ENCODE results near the gene NOL3. TPM values are rescaled to one million over a fixed set of nuclear protein-coding genes. Genes with fewer than 3 reads are reported as not detected.

The NOL3 gene
- total RNA-seq, 1 experiment from 2014 or later = 5.6 TPM

DNA sequence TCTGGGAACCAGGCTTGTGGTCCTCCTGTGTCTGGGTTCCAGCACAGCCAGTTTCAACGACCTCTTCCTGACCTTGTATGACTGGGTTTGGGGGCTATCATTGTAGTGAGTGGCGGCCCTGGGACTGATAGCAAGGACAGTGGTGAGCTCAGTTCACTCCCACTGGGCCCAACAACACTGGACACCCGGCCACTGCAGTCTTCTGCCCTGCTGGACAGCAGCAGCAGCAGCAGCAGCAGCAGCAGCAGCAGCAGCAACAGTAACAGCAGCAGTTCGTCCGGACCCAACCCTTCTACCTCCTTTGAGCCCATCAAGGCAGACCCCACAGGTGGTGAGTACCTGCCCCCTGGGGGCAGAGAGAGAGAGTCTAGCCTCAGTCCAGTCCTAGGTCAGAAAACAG, 25.3 kb downstream of the NOL3 start:
- Histone ChIP-seq H2BK5ac (ENCODE audit: insufficient read length, low read length) (no peak overlapping the region), H3K79me1 (ENCODE audit: insufficient read depth, low read depth, low read length, poor library complexity, severe bottlenecking) (peaks cover 13% of the 10 kb centered on the region), H4K5ac (ENCODE audit: insufficient read length, low read depth, low read length) (no peak overlapping the region), H3T11ph (ENCODE audit: low read length) (no peak overlapping the region), H4K8ac (replicated peaks; ENCODE audit: insufficient read length, low read depth, low read length) (no peak overlapping the region), H2BK120ac (ENCODE audit: low read depth, low read length, poor library complexity, severe bottlenecking) (no peak overlapping the region), H3K23ac (ENCODE audit: insufficient read length, low read depth, low read length) (no peak overlapping the region), H4K20me1 (ENCODE audit: control insufficient read depth, insufficient read depth, insufficient read length) (no peaks in the 10 kb centered on the region), H3K4me2 (ENCODE audit: insufficient read depth, insufficient read length, low read length) (no peak overlapping the region), H3K9me3 (ENCODE audit: control insufficient read depth, low read depth, low read length) (no peaks in the 10 kb centered on the region), H3K18ac (ENCODE audit: insufficient read length, low read depth, low read length) (no peak overlapping the region), H3K4ac (ENCODE audit: low read depth, low read length) (no peak overlapping the region), H2BK12ac (ENCODE audit: insufficient read length, low read depth, low read length) (no peak overlapping the region), H2AFZ (ENCODE audit: low read length) (no peak overlapping the region), H2BK15ac (ENCODE audit: low read depth, low read length) (no peak overlapping the region), H3K4me1 (ENCODE audit: insufficient read depth, low read length) (no peaks in the 10 kb centered on the region), H3K27ac (ENCODE audit: insufficient read length, low read depth, low read length) (no peak overlapping the region), H3K9ac (ENCODE audit: extremely low read depth, insufficient read length, low read length) (no peak overlapping the region), H3K27me3 (ENCODE audit: insufficient read depth, low read length) (no peaks in the 10 kb centered on the region; the same call in 1 of the 2 replicates), H3K79me2 (ENCODE audit: insufficient read depth, low read length) (peaks cover 13% of the 10 kb centered on the region; the same call in 1 of the 2 replicates), H3K23me2 (ENCODE audit: insufficient read length, low read depth, low read length, poor library complexity, severe bottlenecking) (peaks cover 8% of the 10 kb centered on the region), H2BK20ac (ENCODE audit: low read depth, low read length, poor library complexity, severe bottlenecking) (no peak overlapping the region), H3K14ac (ENCODE audit: insufficient read depth, low read length) (no peak overlapping the region), H4K91ac (ENCODE audit: insufficient read length, low read depth, low read length) (no peak overlapping the region), H3K56ac (ENCODE audit: insufficient read length, low read depth, low read length) (no peak overlapping the region), H2AK5ac (ENCODE audit: insufficient read length, low read length) (no peak overlapping the region)
- H3K4me1 Mint-ChIP-seq = peaks cover 22 to 34% of the 10 kb centered on the region in 2 experiments
- no peaks in the 10 kb centered on the region; a peak in 1 of 5 replicates for H3K9me3 Mint-ChIP-seq
- no peak overlapping the region for H3K27ac Mint-ChIP-seq
- no CpG with 5 or more reads among the region's 5 CpGs for WGBS (ENCODE audit: extremely low coverage, insufficient read length, low lambda C conversion rate)
- TF ChIP-seq, protein P1, sequence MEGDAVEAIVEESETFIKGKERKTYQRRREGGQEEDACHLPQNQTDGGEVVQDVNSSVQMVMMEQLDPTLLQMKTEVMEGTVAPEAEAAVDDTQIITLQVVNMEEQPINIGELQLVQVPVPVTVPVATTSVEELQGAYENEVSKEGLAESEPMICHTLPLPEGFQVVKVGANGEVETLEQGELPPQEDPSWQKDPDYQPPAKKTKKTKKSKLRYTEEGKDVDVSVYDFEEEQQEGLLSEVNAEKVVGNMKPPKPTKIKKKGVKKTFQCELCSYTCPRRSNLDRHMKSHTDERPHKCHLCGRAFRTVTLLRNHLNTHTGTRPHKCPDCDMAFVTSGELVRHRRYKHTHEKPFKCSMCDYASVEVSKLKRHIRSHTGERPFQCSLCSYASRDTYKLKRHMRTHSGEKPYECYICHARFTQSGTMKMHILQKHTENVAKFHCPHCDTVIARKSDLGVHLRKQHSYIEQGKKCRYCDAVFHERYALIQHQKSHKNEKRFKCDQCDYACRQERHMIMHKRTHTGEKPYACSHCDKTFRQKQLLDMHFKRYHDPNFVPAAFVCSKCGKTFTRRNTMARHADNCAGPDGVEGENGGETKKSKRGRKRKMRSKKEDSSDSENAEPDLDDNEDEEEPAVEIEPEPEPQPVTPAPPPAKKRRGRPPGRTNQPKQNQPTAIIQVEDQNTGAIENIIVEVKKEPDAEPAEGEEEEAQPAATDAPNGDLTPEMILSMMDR (conservative IDR thresholded peaks at IDR 0.05) = no peak
- H3K4me3 Mint-ChIP-seq = no peak overlapping the region
- H3K27me3 Mint-ChIP-seq (ENCODE audit: low read depth) = 0 out of 2 replicates have a peak, but pooled peaks cover 2% of the 10 kb centered on the region
- peaks cover 40 to 64% (median 54%) of the 10 kb centered on the region in 3 experiments for H3K36me3 Mint-ChIP-seq (ENCODE audit: insufficient read depth in 1 of 3, low read depth in 3 of 3)
- DNase-seq = no peak
